Activated CD4-positive, alpha-beta T cell treated with anti-CD3 and anti-CD28 coated beads for 36 hours (primary cell): ENCODE results near the gene DNAJA2. TPM values are rescaled to one million over a fixed set of nuclear protein-coding genes. Genes with fewer than 3 reads are reported as not detected.
"Not testable (repeated sequence)": the region's sequence is repeated elsewhere in the genome, so short reads cannot be mapped to it uniquely, and the experiment has no call there.

Experiments used
- ATAC-seq: fragments of 200-7000 bp; cut with Tn5 transposase; one replicate; pipeline ENCODE4 v1.10.0; 2021; ENCODE audit warnings: mild to moderate bottlenecking, moderate library complexity
- CTCF ChIA-PET: fragments of 350-600 bp; sonication (Branson Sonifier 250); formaldehyde crosslinking; loops from one replicate; lab custom pipeline; 2021; ENCODE audit warnings: antibody characterized with exemption; lab: Charles Lee
- POLR2A ChIA-PET: fragments of 350-600 bp; sonication (Branson Sonifier 250); formaldehyde crosslinking; loops from one replicate; lab custom pipeline; 2021; ENCODE audit warnings: antibody characterized with exemption, inconsistent platforms; lab: Charles Lee
- DNase-seq: peaks from one replicate; pipeline ENCODE4 v3.0.0-alpha.2; 2020
- H3K27ac Mint-ChIP-seq: one replicate; pipeline ENCODE4 v1.8.0; 2021; ENCODE audit warnings: mixed read lengths
- H3K27me3 Mint-ChIP-seq: one replicate; pipeline ENCODE4 v1.8.0; 2021; ENCODE audit warnings: mixed read lengths
- H3K36me3 Mint-ChIP-seq: one replicate; pipeline ENCODE4 v1.8.0; 2021; ENCODE audit warnings: low read depth, mixed read lengths
- H3K4me1 Mint-ChIP-seq: one replicate; pipeline ENCODE4 v1.8.0; 2021; ENCODE audit warnings: mixed read lengths
- H3K4me3 Mint-ChIP-seq: one replicate; pipeline ENCODE4 v1.8.0; 2021; ENCODE audit warnings: mild to moderate bottlenecking, moderate library complexity, mixed read lengths
- H3K9me3 Mint-ChIP-seq: one replicate; pipeline ENCODE4 v1.8.0; 2021; ENCODE audit warnings: low read depth, mixed read lengths
- intact Hi-C, 2 experiments: fragments of 100-400 bp; cut with DNase I in 1 of 2; cut with micrococcal nuclease in 1 of 2; formaldehyde crosslinking; loops; one replicate each; pipeline versions ENCODE4 v1.14.2 to v1.15.1; 2022 to 2024; cut with DNase I, micrococcal nuclease
- total RNA-seq, 2 experiments: library from RNA; stranded (reverse); gene quantifications; one replicate each; pipeline ENCODE4 v1.2.3, GENCODE V29; 2021

The DNAJA2 gene
- total RNA-seq, 2 experiments from 2014 or later, result 57.2 to 71.2 TPM

DNA sequence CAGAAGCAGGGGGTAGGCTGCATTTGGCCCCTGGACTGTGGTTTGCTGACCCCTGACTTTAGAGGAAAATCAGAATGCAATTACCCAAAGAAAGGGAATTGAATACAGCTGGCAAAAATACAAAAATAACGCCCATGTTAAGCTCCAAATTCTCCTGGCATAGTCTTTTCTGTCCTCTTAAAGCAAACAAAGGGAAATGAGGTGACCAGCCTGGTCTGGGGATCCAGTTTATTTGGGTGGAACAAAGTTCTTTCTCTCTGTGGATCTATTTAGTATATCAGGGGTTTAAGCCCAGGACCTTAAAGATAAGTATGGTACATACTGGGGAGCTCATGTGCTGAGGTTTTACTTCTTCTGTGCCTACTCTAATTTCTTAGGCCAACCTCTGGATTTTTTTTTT, 23.5 kb downstream of the DNAJA2 start:
- H3K4me1 Mint-ChIP-seq, result peaks cover 17% of the 10 kb centered on the region
- H3K36me3 Mint-ChIP-seq, result peaks cover 5% of the 10 kb centered on the region
- H3K9me3 Mint-ChIP-seq, result no peaks in the 10 kb centered on the region
- H3K4me3 Mint-ChIP-seq, result no peak overlapping the region
- no peak for DNase-seq
- ATAC-seq, result no peak
- H3K27ac Mint-ChIP-seq, result peak overlapping the region; percentile 47
- ChIA-PET POLR2A (no interaction called here), CTCF (no interaction called here)
- intact Hi-C loops, result no loop called here
- H3K27me3 Mint-ChIP-seq, result no peaks in the 10 kb centered on the region

- Mint-ChIP-seq H3K27me3 (no peaks in the 10 kb centered on the region), H3K36me3 (peaks cover 2% of the 10 kb centered on the region), H3K27ac (peak overlapping the region; percentile 67), H3K4me3 (no peak overlapping the region), H3K4me1 (peaks cover 17% of the 10 kb centered on the region), H3K9me3 (no peaks in the 10 kb centered on the region)
- ChIA-PET POLR2A (no interaction called here), CTCF (interaction anchor here (0.7 to 1.9 kb wide), 5 partner anchors 24 to 183 kb away, joined by 3 to 5 read pairs (median 3); partner anchors contain the start of gene DNAJA2)
- ATAC-seq, result peak; percentile 87
- intact Hi-C loops, result loop anchor here (1.0 to 5.0 kb wide), 9 partner anchors 12 to 1215 kb away; partner anchors contain the start of genes DNAJA2 (in 1 of the 2), ITFG1 (in 1 of the 2), NETO2 (in 1 of the 2) and PHKB (in 1 of the 2)
- DNase-seq, result peak; percentile 71
Observed at GRCh38 chr16:46949241-46949892, 24.1 kb downstream of the DNAJA2 start.

DNA sequence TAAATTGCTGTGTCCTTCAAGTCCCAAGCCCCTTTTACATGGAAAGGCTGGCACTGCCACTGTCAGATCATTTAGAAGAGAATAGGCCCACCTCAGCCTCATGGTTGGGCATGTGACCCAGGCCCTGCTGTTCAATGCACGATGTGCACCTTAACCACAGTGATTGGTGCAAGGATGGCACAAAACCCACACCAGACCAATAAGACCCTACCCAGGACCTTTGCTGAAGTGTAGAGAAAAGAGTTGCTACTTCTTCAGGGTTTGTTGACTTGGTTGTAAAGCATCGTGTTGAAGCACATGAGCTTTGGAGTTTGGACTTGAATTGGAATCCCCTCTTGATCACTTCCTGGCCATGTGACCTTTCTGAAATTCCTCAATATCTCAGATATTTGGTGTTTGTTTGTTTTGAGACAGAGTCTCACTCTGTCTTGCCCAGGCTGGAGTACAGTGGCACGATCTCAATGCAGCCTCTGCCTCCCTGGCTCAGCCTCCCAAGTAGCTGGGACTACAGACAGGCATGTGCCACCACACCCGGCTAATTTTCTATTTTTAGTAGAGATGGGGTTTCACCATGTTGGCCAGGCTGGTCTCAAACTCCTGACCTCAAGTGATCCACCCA, 24.8 kb downstream of the DNAJA2 start:
- Mint-ChIP-seq H3K27me3 (no peaks in the 10 kb centered on the region), H3K27ac (peak overlapping the region; percentile 70), H3K4me1 (peaks cover 17% of the 10 kb centered on the region), H3K36me3 (no peaks in the 10 kb centered on the region), H3K4me3 (no peak overlapping the region), H3K9me3 (no peaks in the 10 kb centered on the region)
- DNase-seq (no peak), ATAC-seq (peak; percentile 8)
- CTCF ChIA-PET, result interaction anchor here (0.7 to 1.9 kb wide), 12 partner anchors 8 to 1216 kb away, joined by 3 to 8 read pairs (median 3); partner anchors contain the start of gene DNAJA2
- POLR2A ChIA-PET, result no interaction called here
- intact Hi-C loops, result loop anchor here (1.0 to 5.0 kb wide), 9 partner anchors 13 to 1216 kb away; partner anchors contain the start of genes DNAJA2 (in 1 of the 2), ITFG1 (in 1 of the 2), NETO2 (in 1 of the 2) and PHKB (in 1 of the 2)

DNA sequence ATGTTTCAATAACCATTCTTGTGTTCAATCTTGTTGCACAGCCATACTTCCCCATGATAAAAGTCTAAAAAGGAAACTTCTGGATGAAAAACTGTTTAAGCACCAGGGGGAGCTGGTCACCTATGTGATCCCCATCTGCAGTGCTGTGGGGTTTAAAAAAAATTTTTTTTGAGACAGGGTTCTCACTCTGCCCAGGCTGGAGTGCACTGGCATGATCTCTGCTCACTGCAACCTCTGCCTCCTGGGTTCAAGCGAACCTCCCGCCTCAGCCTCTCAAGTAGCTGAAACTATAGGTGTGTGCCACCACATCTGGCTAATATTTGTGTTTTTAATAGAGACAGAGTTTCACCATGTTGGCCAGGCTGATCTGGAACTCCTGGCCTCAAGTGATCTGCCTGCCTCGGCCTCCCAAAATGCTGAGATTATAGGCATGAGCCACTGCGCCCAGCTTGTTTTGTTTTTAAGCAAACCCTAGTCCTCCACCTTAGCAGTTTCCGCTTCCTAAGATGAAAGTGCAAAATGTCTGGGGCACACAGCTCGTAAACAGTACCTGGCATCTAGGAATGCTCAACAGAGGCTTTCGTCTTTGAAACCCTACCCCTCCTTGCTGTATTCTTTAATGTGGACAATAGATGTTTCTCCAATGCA, 25.4 kb downstream of the DNAJA2 start:
- Mint-ChIP-seq H3K27ac (peak overlapping the region; percentile 70), H3K36me3 (no peaks in the 10 kb centered on the region), H3K4me1 (peaks cover 22% of the 10 kb centered on the region), H3K4me3 (no peak overlapping the region), H3K27me3 (no peaks in the 10 kb centered on the region), H3K9me3 (no peaks in the 10 kb centered on the region)
- DNase-seq (peak; percentile 56), ATAC-seq (peak; percentile 64)
- ChIA-PET POLR2A (interaction anchor here (0.6 kb wide), 1 partner anchor 67 kb away, joined by 3 read pairs; no protein-coding TSS in a partner anchor), CTCF (interaction anchor here (0.8 to 1.9 kb wide), 12 partner anchors 9 to 1405 kb away, joined by 3 to 8 read pairs (median 3); partner anchors contain the start of gene DNAJA2)
- intact Hi-C loops, result loop anchor here (1.0 to 5.0 kb wide), 10 partner anchors 25 to 1217 kb away; partner anchors contain the start of genes DNAJA2 (in 1 of the 2), ITFG1 (in 1 of the 2), NETO2 (in 1 of the 2) and PHKB (in 1 of the 2)

DNA sequence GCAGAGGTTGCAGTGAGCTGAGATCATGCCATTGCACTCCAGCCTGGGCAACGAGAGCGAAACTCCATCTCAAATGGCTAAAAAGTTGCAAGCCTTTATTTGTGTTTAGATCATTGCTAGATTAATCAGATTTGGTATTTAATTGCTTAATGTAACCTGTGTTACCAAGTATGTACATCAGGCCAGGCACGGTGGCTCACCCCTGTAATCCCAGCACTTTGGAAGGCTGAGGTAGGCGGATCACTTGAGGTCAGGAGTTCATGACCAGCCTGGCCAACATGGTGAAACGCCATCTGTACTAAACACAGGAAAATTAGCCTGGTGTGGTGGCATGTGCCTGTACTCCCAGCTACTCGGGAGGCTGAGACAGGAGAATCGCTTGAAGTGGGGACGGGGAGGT, 28.8 kb downstream of the DNAJA2 start:
- ATAC-seq, H3K27ac Mint-ChIP-seq, H3K27me3 Mint-ChIP-seq, H3K36me3 Mint-ChIP-seq, H3K4me3 Mint-ChIP-seq, H3K9me3 Mint-ChIP-seq, POLR2A ChIA-PET, DNase-seq: not testable (repeated sequence)
- H3K4me1 Mint-ChIP-seq, result peaks cover 31% of the 10 kb centered on the region
- CTCF ChIA-PET, result interaction anchor here (0.6 to 0.7 kb wide), 2 partner anchors 192 to 1220 kb away, joined by 3 to 4 read pairs; no protein-coding TSS in a partner anchor
- intact Hi-C loops, result loop anchor here (5.0 kb wide), 3 partner anchors 168 to 518 kb away; partner anchors contain the start of genes ITFG1 (in 1 of the 2), NETO2 (in 1 of the 2) and PHKB (in 1 of the 2)

- CTCF ChIA-PET, result no interaction called here
- POLR2A ChIA-PET, result no interaction called here
- Mint-ChIP-seq H3K4me3 (no peak overlapping the region), H3K27ac (no peak overlapping the region), H3K27me3 (no peaks in the 10 kb centered on the region), H3K36me3 (no peaks in the 10 kb centered on the region), H3K4me1 (peaks cover 4% of the 10 kb centered on the region), H3K9me3 (no peaks in the 10 kb centered on the region)
- intact Hi-C loops, result no loop called here
- ATAC-seq (no peak), DNase-seq (no peak)
Observed at GRCh38 chr16:46937536-46937935, 35.9 kb downstream of the DNAJA2 start.

GRCh38 chr16:46932802-46933201, 40.7 kb downstream of the DNAJA2 start:
- Mint-ChIP-seq H3K9me3 (no peaks in the 10 kb centered on the region), H3K36me3 (peaks cover 5% of the 10 kb centered on the region), H3K4me3 (no peak overlapping the region), H3K27me3 (no peaks in the 10 kb centered on the region), H3K27ac (no peak overlapping the region), H3K4me1 (peaks cover 2% of the 10 kb centered on the region)
- ChIA-PET POLR2A (no interaction called here), CTCF (no interaction called here)
- DNase-seq (no peak), ATAC-seq (no peak)
- intact Hi-C loops, result no loop called here

DNA sequence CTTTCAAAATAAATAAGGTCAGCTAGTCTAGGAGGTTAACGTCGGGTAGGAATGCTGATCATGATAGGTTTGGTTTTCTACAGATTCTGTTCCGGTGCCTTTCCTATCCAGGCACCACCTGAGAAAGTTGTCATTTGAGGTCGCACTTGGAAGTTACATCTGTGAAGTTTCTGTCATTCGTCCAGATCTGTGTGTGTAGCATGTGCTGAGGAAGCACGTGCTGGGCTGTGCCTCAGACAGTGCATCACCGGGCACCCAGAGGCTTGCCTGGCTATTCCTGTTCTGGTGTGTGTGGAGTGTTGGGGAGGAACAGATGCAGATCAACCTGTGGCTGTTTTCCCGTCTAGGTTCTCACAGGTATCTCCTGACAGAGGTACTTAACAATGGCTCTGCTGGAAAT, 42.6 kb downstream of the DNAJA2 start:
- DNase-seq (no peak), ATAC-seq (no peak)
- H3K27me3 Mint-ChIP-seq, result no peaks in the 10 kb centered on the region
- H3K4me3 Mint-ChIP-seq, result no peak overlapping the region
- no peaks in the 10 kb centered on the region for H3K9me3 Mint-ChIP-seq
- CTCF ChIA-PET, result interaction anchor here (1.0 to 3.3 kb wide), 8 partner anchors 11 to 257 kb away, joined by 3 to 27 read pairs (median 5); partner anchors contain the start of gene ORC6
- peaks cover 4% of the 10 kb centered on the region for H3K4me1 Mint-ChIP-seq
- no peak overlapping the region for H3K27ac Mint-ChIP-seq
- peaks cover 5% of the 10 kb centered on the region for H3K36me3 Mint-ChIP-seq
- intact Hi-C loops, result no loop called here
- POLR2A ChIA-PET, result interaction anchor here (0.6 kb wide), 1 partner anchor 24 kb away, joined by 3 read pairs; no protein-coding TSS in a partner anchor

DNA sequence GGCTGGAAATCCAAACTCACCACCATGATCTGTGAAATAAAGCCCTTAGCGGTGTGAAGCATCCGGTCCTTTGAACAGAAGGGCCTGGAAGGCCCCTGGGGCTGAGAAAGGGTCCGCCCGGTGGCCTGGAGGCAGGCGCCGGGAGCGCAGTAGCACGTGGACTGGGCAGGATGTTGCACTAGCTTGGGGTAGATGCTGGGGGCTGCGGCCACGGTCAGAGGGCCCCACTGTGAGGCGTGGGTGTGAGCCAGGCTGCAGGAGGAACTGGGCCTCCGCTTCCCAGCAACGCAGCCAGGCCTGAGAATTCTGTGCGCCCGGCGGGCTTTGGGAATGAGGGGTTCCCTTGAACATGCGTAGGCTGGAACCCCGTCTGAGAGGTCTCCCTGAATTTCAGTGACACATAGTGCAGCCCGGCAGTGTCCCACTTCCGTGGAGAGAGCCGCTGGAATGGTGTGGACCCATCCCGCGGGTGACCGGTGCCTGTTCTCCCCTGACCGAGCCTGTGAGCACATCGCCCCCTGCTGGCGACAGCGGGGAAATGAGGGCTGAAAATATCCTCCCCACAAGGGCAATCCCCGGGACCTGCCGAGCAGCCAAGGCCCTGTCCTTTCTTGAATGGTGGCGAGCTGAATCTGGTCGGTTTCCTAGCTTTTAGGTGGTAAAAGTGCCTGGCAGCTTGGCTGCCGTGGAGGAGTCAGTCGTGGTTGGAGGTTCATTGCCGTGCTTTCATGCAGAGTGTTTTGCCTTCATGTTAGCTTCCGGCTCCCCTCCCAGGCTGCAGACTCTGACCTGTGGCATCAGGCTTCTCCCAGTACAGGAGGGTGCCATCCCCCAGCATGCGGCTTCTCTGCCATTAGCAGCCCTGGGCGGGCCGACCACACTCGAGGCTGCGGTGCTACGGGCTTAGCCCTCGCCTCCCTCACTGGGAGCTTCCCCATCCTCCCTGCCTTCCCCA, 43.8 kb downstream of the DNAJA2 start:
- CTCF ChIA-PET, result interaction anchor here (0.5 to 3.3 kb wide), 20 partner anchors 9 to 259 kb away, joined by 3 to 27 read pairs (median 4); partner anchors contain the start of genes DNAJA2 and ORC6
- no peak overlapping the region for H3K27ac Mint-ChIP-seq
- intact Hi-C loops, result loop anchor here (1.0 to 5.0 kb wide), 3 partner anchors 75 to 377 kb away; no protein-coding TSS in a partner anchor
- H3K36me3 Mint-ChIP-seq, result peaks cover 5% of the 10 kb centered on the region
- H3K27me3 Mint-ChIP-seq, result no peaks in the 10 kb centered on the region
- H3K4me1 Mint-ChIP-seq, result peaks cover 4% of the 10 kb centered on the region
- DNase-seq (peak; percentile 82), ATAC-seq (peak; percentile 87)
- POLR2A ChIA-PET, result no interaction called here
- no peaks in the 10 kb centered on the region for H3K9me3 Mint-ChIP-seq
- H3K4me3 Mint-ChIP-seq, result no peak overlapping the region

- H3K27me3 Mint-ChIP-seq, result no peaks in the 10 kb centered on the region
- no peak overlapping the region for H3K4me3 Mint-ChIP-seq
- ChIA-PET POLR2A (interaction anchor here (0.6 kb wide), 1 partner anchor 253 kb away, joined by 3 read pairs; no protein-coding TSS in a partner anchor), CTCF (interaction anchor here (0.5 to 3.3 kb wide), 4 partner anchors 14 to 255 kb away, joined by 3 to 27 read pairs (median 12); no protein-coding TSS in a partner anchor)
- ATAC-seq (no peak), DNase-seq (no peak)
- peaks cover 4% of the 10 kb centered on the region for H3K4me1 Mint-ChIP-seq
- H3K27ac Mint-ChIP-seq, result no peak overlapping the region
- no peaks in the 10 kb centered on the region for H3K9me3 Mint-ChIP-seq
- peaks cover 9% of the 10 kb centered on the region for H3K36me3 Mint-ChIP-seq
- intact Hi-C loops, result loop anchor here (1.0 to 5.0 kb wide), 3 partner anchors 75 to 377 kb away; no protein-coding TSS in a partner anchor
Observed at GRCh38 chr16:46928811-46929210, 44.7 kb downstream of the DNAJA2 start.
